Measurements from ENCODE around the gene HAP1. TPM values are rescaled to one million over a fixed set of nuclear protein-coding genes. Genes with fewer than 3 reads are reported as not detected.

HAP1 gene
- total RNA-seq, 1 experiment from 2014 or later, result not detected

- no peak for DNase-seq (ENCODE audit: low read depth)
These were observed 28.9 kb upstream of the HAP1 start for GRCh38 chr17:41763327-41763726.

GRCh38 chr17:41762841-41763240 lies 28.4 kb upstream of the HAP1 start:
- DNase-seq (ENCODE audit: low read depth), result no peak

- no peak for DNase-seq (ENCODE audit: low read depth)
These were observed 27.9 kb upstream of the HAP1 start for GRCh38 chr17:41762391-41762790.

- DNase-seq (ENCODE audit: low read depth), result no peak
These were observed 26.4 kb upstream of the HAP1 start for GRCh38 chr17:41760878-41761277.

- DNase-seq (ENCODE audit: low read depth), result no peak
These were observed 24.2 kb upstream of the HAP1 start for GRCh38 chr17:41758601-41759000.

- no peak for DNase-seq (ENCODE audit: low read depth)
These were observed 19.6 kb upstream of the HAP1 start for GRCh38 chr17:41754066-41754465.

GRCh38 chr17:41751288-41751687 lies 16.8 kb upstream of the HAP1 start:
- DNase-seq (ENCODE audit: low read depth), result no peak

GRCh38 chr17:41750862-41751261 lies 16.4 kb upstream of the HAP1 start:
- no peak for DNase-seq (ENCODE audit: low read depth)

GRCh38 chr17:41748275-41748674 lies 13.8 kb upstream of the HAP1 start:
- no peak for DNase-seq (ENCODE audit: low read depth)

- no peak for DNase-seq (ENCODE audit: low read depth)
These were observed 7.3 kb upstream of the HAP1 start for GRCh38 chr17:41741709-41742108.

GRCh38 chr17:41740506-41740905 lies 6.1 kb upstream of the HAP1 start:
- no peak for DNase-seq (ENCODE audit: low read depth)

- DNase-seq (ENCODE audit: low read depth), result peak; percentile 31
These were observed 5.4 kb upstream of the HAP1 start for GRCh38 chr17:41739661-41740352.

- no peak for DNase-seq (ENCODE audit: low read depth)
These were observed 4.3 kb upstream of the HAP1 start for GRCh38 chr17:41738801-41739112.

GRCh38 chr17:41738077-41738800 lies 3.8 kb upstream of the HAP1 start:
- DNase-seq (ENCODE audit: low read depth), result peak; percentile 61

- no peak for DNase-seq (ENCODE audit: low read depth)
These were observed 3.2 kb upstream of the HAP1 start for GRCh38 chr17:41737680-41738023.

- no peak for DNase-seq (ENCODE audit: low read depth)
These were observed 2.7 kb upstream of the HAP1 start for GRCh38 chr17:41736983-41737679.

- no peak for DNase-seq (ENCODE audit: low read depth)
These were observed 1.3 kb upstream of the HAP1 start for GRCh38 chr17:41735744-41736143.

- no peak for DNase-seq (ENCODE audit: low read depth)
These were observed 488 bp upstream of the HAP1 start for GRCh38 chr17:41734949-41735313.

GRCh38 chr17:41733348-41734138 lies 900 bp downstream of the HAP1 start:
- DNase-seq (ENCODE audit: low read depth), result no peak

- no peak for DNase-seq (ENCODE audit: low read depth)
These were observed 2.6 kb downstream of the HAP1 start for GRCh38 chr17:41731836-41732235.

- DNase-seq (ENCODE audit: low read depth), result no peak
These were observed 4.0 kb downstream of the HAP1 start for GRCh38 chr17:41730479-41730878.

- no peak for DNase-seq (ENCODE audit: low read depth)
These were observed 6.4 kb downstream of the HAP1 start for GRCh38 chr17:41728056-41728455.

Data from LHCN-M2 (cell line).